Cardiac muscle cell (in vitro differentiated cells and primary cell): ENCODE data around the gene AUTS2. TPM values are rescaled to one million over a fixed set of nuclear protein-coding genes. Genes with fewer than 3 reads are reported as not detected.

ENCODE experiments used
- DNase-seq, 2 donors: peaks; one replicate each; pipeline versions ENCODE4 v3.0.0 to v3.0.0-alpha.2; 2010 to 2017; ENCODE audit warnings: low read depth in 1 of 2, low spot score in 1 of 2
- H3K27ac ChIP-seq: fragments of 200-600 bp; sonication (generic); 2 replicates; pipeline ENCODE4 v1.5.1; 2016
- H3K27me3 ChIP-seq: fragments of 200-600 bp; sonication (generic); 2 replicates; pipeline ENCODE4 v1.6.0; 2016; ENCODE audit warnings: control low read depth
- H3K36me3 ChIP-seq: fragments of 200-600 bp; sonication (generic); 2 replicates; pipeline ENCODE4 v1.5.1; 2016; ENCODE audit warnings: control low read depth
- H3K4me1 ChIP-seq: fragments of 200-600 bp; sonication (generic); 2 replicates; pipeline ENCODE4 v1.8.1; 2017; ENCODE audit warnings: low read depth, mild to moderate bottlenecking, mixed run types
- H3K4me3 ChIP-seq: fragments of 200-600 bp; sonication (generic); 2 replicates; pipeline ENCODE4 v1.5.1; 2016; ENCODE audit warnings: mild to moderate bottlenecking
- H3K9me3 ChIP-seq: fragments of 200-600 bp; sonication (generic); 2 replicates; pipeline ENCODE4 v1.5.1; 2017; ENCODE audit warnings: low read depth, mild to moderate bottlenecking, control low read depth
- CTCF ChIP-seq: IDR thresholded peaks from 2 replicates; pipeline ENCODE4 v1.5.1; 2012; ENCODE audit warnings: low read depth, mild to moderate bottlenecking, low read length
- polyA plus RNA-seq: library from polyadenylated mRNA; unstranded; fragments of >200 nt; fragmentation: Nextera tagmentation; extraction: Ambion mirVana; gene quantifications from 2 replicates; pipeline ENCODE4 v1.2.1, GENCODE V29; 2016
- total RNA-seq: library from RNA; depleted of rRNA; stranded (reverse); fragments of >200 nt; gene quantifications from 2 replicates; pipeline ENCODE4 v1.2.3, GENCODE V29; 2016

The AUTS2 gene
- total and polyA plus RNA-seq, 2 experiments from 2014 or later = 41.0 to 45.5 TPM

DNA sequence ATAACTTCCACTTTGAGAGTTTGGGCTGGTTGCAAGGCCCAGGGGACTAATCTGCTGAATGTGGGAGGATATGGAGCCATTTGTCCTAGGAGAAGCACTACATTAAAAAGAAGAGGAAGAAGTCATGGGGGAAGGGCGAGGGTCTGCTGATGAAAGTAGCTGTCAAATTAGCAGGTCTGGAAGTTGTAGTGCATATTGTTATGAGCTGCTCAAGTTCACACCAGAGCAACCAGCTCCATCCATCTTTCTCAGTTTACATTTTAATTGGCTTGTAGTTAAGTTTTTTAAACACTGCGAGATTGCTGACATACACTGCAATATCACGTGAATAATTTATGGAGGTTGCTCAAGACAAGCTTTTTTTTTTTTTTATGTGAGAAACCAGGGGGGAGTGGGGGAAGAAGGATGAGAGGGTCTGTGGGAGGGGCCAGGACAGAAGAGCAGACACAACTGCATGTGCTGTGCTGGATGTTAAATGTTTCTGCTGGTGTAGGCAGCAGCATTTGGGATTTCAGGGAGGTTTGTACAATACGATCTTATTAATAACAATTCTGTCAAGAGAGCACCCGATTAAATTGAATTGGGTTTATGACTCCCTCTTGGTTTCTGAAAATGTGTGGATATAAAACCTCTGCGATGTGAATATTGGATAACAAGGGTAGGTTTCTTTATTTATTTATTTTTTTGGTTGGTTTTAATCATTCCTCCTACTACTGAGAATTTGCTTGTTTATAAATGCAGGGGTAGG, 774.7 kb downstream of the AUTS2 start:
- TF ChIP-seq CTCF = no peak
- Histone ChIP-seq H3K36me3 (no peaks in the 10 kb centered on the region), H3K4me1 (peaks cover 6% of the 10 kb centered on the region), H3K27me3 (no peaks in the 10 kb centered on the region), H3K27ac (no peak overlapping the region), H3K9me3 (no peaks in the 10 kb centered on the region), H3K4me3 (no peak overlapping the region)
- DNase-seq = no peak

DNA sequence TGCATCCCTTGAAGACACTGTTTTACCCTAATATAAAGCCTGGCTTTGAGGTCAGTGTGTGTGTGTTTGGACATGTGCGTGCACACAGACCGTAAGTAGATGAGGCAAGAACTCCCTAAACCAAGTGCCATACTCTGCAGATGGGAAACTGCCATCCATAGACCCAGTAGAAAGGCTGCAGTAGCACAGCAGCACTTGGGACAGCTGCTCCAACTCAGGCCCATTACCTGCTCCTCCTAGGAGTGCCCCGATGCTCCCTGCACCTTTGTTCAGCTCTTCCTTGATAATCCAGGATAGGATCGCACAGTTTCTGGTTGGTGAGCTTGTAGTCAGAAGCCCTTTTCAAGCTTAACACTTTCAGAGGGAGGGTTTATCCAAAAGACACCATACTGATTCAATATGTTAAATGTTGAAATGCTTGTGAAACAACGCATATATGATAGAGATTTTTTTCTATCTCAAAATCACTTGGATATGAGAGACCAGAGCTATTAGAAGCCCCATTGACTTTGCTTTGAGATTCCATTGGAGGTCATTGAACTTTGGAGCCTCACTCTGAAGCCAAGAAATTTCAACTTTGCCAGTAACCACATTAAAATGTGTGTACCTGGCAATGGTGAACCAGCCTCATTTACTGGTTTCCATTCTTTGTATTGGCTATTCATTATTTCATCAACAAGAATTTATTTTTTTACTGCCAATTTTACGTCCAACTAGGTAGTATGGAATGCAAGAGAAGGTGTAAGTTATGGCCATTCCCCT, 776.7 kb downstream of the AUTS2 start:
- Histone ChIP-seq H3K27me3 (no peaks in the 10 kb centered on the region), H3K4me1 (peaks cover 6% of the 10 kb centered on the region), H3K4me3 (no peak overlapping the region), H3K9me3 (no peaks in the 10 kb centered on the region), H3K27ac (no peak overlapping the region), H3K36me3 (no peaks in the 10 kb centered on the region)
- DNase-seq = no peak
- no peak for TF ChIP-seq CTCF

GRCh38 chr7:70376561-70377031, 778.3 kb downstream of the AUTS2 start:
- H3K27ac ChIP-seq = no peak overlapping the region
- no peaks in the 10 kb centered on the region for H3K9me3 ChIP-seq
- no peak for TF ChIP-seq CTCF
- no peaks in the 10 kb centered on the region for H3K27me3 ChIP-seq
- no peak for DNase-seq
- peaks cover 6% of the 10 kb centered on the region for H3K4me1 ChIP-seq
- no peak overlapping the region for H3K4me3 ChIP-seq
- H3K36me3 ChIP-seq = no peaks in the 10 kb centered on the region

DNA sequence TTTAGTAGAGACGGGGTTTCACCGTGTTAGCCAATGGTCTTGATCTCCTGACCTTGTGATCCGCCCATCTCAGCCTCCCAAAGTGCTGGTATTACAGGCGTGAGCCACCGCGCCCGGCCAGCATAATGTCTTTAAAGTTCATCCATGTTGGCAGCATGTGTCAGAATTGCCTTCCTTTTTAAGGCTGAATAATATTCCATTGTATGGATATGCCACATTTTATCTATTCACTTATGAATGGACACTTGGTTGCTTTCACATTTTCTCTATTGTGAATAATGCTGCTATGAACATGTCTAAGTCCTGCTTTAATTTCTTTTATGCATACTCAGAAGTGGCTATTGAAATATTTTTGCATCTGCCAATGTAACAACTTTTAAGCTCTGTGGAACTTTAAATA, 779.7 kb downstream of the AUTS2 start:
- Histone ChIP-seq H3K4me1 (peaks cover 6% of the 10 kb centered on the region), H3K27ac (no peak overlapping the region), H3K9me3 (no peaks in the 10 kb centered on the region), H3K36me3 (no peaks in the 10 kb centered on the region), H3K4me3 (no peak overlapping the region), H3K27me3 (no peaks in the 10 kb centered on the region)
- TF ChIP-seq CTCF = no peak
- DNase-seq = no peak

- no peak overlapping the region for H3K27ac ChIP-seq
- H3K36me3 ChIP-seq = no peaks in the 10 kb centered on the region
- DNase-seq = no peak
- no peaks in the 10 kb centered on the region for H3K27me3 ChIP-seq
- no peak overlapping the region for H3K4me3 ChIP-seq
- no peaks in the 10 kb centered on the region for H3K9me3 ChIP-seq
- TF ChIP-seq CTCF = no peak
- peaks cover 6% of the 10 kb centered on the region for H3K4me1 ChIP-seq
Measured at GRCh38 chr7:70379210-70379609, 780.9 kb downstream of the AUTS2 start.
